SK-N-SH treated with all-trans-retinoic acid at 6 μM for 48 hours (cell line): ENCODE results near the gene JAKMIP1.

Experiments used
- ARNTL ChIP-seq: fragments of 450-650 bp; formaldehyde crosslinking; IDR thresholded peaks from 2 replicates; pipeline ENCODE4 v1.5.0; 2020; ENCODE audit warnings: low read depth, mild to moderate bottlenecking, moderate library complexity, borderline replicate concordance
- PATZ1 ChIP-seq: fragments of 250-450 bp; sonication (Bioruptor Pico); IDR thresholded peaks from 2 replicates; pipeline ENCODE4 v1.8.0; 2020; ENCODE audit warnings: mild to moderate bottlenecking, moderate library complexity, borderline replicate concordance
- POU6F1 ChIP-seq: fragments of 250-450 bp; sonication (Bioruptor Pico); IDR thresholded peaks from 2 replicates; pipeline ENCODE4 v1.8.0; 2021; ENCODE audit warnings: low read depth, mild to moderate bottlenecking, moderate library complexity, borderline replicate concordance
- RARB ChIP-seq: fragments of 250-450 bp; sonication (Bioruptor Pico); IDR thresholded peaks from 2 replicates; pipeline ENCODE4 v1.8.0; 2021; ENCODE audit warnings: mild to moderate bottlenecking, moderate library complexity
- ZFP30 ChIP-seq: fragments of 450-650 bp; formaldehyde crosslinking; IDR thresholded peaks from 2 replicates; pipeline ENCODE4 v1.5.0; 2022; ENCODE audit warnings: mild to moderate bottlenecking, moderate library complexity
- ZNF8 ChIP-seq: fragments of 450-650 bp; formaldehyde crosslinking; IDR thresholded peaks from 2 replicates; pipeline ENCODE4 v1.5.0; 2020; ENCODE audit warnings: mild to moderate bottlenecking, moderate library complexity

- no peak for TF ChIP-seq POU6F1 (CRISPR knock-in tag)
- TF ChIP-seq ZFP30 = no peak
- TF ChIP-seq PATZ1 (CRISPR knock-in tag) = no peak
- TF ChIP-seq ARNTL (CRISPR knock-in tag) = no peak
- no peak for TF ChIP-seq ZNF8 (CRISPR knock-in tag)
- no peak for TF ChIP-seq RARB (CRISPR knock-in tag)
Observed at GRCh38 chr4:6074758-6075157, 125.6 kb downstream of the JAKMIP1 start.
